Keratinocyte (primary cell): ENCODE measurements around the gene C19orf12.

Experiments
- EZH2 ChIP-seq: IDR thresholded peaks from one replicate; pipeline ENCODE4 v1.6.1; 2012; ENCODE audit warnings: inconsistent platforms, mild to moderate bottlenecking, low read length, moderate library complexity
- TF ChIP-seq, protein P1 (sequence below), 3 experiments: IDR thresholded peaks in 1 of 3; conservative IDR thresholded peaks in 1 of 3; optimal IDR thresholded peaks in 1 of 3; 2 replicates in 2 of 3; 3 replicates in 1 of 3; pipeline versions ENCODE3 to v1.5.1; 2011; ENCODE audit warnings: low read length in 3 of 3, mild to moderate bottlenecking in 3 of 3, moderate library complexity in 2 of 3, control low read depth in 1 of 3, inconsistent platforms in 1 of 3; ENCODE audit not compliant: insufficient read depth in 2 of 3; ENCODE audit errors: extremely low read depth in 1 of 3

DNA sequence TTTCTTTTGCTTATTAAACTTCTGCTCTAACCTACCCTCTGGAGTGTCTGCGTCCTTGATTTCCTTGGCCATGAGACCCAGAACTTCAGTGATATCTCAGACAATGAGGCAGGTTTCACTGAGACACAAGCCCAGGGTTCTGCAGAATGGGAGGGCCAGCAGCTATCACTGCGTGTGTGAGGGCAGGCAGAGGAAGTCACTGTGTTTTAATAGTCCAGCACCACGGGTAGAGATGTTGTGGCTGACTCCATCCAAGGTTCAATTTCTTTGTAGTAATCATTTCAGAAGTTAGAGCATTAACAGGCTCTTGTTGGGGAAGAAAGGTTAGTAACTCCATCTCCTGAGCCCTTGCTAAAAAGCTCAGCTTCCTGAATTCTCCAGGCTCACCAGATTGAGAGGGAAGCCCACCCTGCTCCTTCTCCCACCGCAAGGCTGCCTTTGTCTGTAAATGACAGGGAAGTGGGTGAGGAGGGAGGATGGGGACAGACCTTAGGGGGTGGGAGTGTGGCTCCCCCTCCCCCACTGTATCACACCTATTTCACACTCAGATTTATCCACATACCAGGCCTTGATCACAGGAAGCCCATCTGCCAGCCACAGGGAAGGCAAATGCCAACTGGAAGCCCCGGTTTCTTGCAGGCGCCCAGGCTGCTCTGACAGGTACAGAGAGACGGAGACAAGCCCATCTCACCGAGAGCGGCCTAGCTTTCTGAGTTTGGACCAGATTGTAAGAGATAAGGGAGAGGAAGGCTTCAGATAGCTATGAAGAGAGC lies 2.1 kb downstream of the C19orf12 start:
- TF ChIP-seq EZH2: no peak
- TF ChIP-seq, protein P1, sequence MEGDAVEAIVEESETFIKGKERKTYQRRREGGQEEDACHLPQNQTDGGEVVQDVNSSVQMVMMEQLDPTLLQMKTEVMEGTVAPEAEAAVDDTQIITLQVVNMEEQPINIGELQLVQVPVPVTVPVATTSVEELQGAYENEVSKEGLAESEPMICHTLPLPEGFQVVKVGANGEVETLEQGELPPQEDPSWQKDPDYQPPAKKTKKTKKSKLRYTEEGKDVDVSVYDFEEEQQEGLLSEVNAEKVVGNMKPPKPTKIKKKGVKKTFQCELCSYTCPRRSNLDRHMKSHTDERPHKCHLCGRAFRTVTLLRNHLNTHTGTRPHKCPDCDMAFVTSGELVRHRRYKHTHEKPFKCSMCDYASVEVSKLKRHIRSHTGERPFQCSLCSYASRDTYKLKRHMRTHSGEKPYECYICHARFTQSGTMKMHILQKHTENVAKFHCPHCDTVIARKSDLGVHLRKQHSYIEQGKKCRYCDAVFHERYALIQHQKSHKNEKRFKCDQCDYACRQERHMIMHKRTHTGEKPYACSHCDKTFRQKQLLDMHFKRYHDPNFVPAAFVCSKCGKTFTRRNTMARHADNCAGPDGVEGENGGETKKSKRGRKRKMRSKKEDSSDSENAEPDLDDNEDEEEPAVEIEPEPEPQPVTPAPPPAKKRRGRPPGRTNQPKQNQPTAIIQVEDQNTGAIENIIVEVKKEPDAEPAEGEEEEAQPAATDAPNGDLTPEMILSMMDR (optimal IDR thresholded peaks at IDR 0.05 in 1 of 3, IDR thresholded peaks at IDR 0.05 in 1 of 3, conservative IDR thresholded peaks at IDR 0.05 in 1 of 3; ENCODE audit: extremely low read depth in 1 of 3, insufficient read depth in 2 of 3, low read length in 3 of 3): no peak
